HG03354 (cell line): ENCODE results near the gene CAMTA1.

ENCODE experiments used
- ATAC-seq: cut with Tn5 transposase; IDR thresholded peaks from one replicate; pipeline ENCODE4 v1.9.1; 2021; ENCODE audit warnings: mild to moderate bottlenecking; ENCODE audit not compliant: unreplicated experiment, poor library complexity, severe bottlenecking

CAMTA1 gene

GRCh38 chr1:7079637-7080036, 294.4 kb downstream of the CAMTA1 start:
- ATAC-seq, result no peak

GRCh38 chr1:7084232-7084894, 299.1 kb downstream of the CAMTA1 start:
- ATAC-seq, result no peak

GRCh38 chr1:7085521-7085920, 300.3 kb downstream of the CAMTA1 start:
- no peak for ATAC-seq

GRCh38 chr1:7086106-7086505, 300.9 kb downstream of the CAMTA1 start:
- ATAC-seq, result no peak

GRCh38 chr1:7087888-7088287, 302.6 kb downstream of the CAMTA1 start:
- no peak for ATAC-seq

- ATAC-seq, result no peak
These were observed 304.2 kb downstream of the CAMTA1 start for GRCh38 chr1:7089497-7089896.

- ATAC-seq, result no peak
These were observed 308.0 kb downstream of the CAMTA1 start for GRCh38 chr1:7093297-7093696.

- no peak for ATAC-seq
These were observed 308.8 kb downstream of the CAMTA1 start for GRCh38 chr1:7094086-7094485.

- no peak for ATAC-seq
These were observed 309.3 kb downstream of the CAMTA1 start for GRCh38 chr1:7094509-7094908.

- no peak for ATAC-seq
These were observed 310.2 kb downstream of the CAMTA1 start for GRCh38 chr1:7095343-7095964.

- no peak for ATAC-seq
These were observed 312.8 kb downstream of the CAMTA1 start for GRCh38 chr1:7097938-7098592.

- no peak for ATAC-seq
These were observed 313.4 kb downstream of the CAMTA1 start for GRCh38 chr1:7098641-7099040.

- ATAC-seq, result no peak
These were observed 315.2 kb downstream of the CAMTA1 start for GRCh38 chr1:7100479-7100878.

GRCh38 chr1:7101187-7101586, 315.9 kb downstream of the CAMTA1 start:
- no peak for ATAC-seq

- ATAC-seq, result no peak
These were observed 318.1 kb downstream of the CAMTA1 start for GRCh38 chr1:7103361-7103782.

GRCh38 chr1:7103874-7104273, 318.6 kb downstream of the CAMTA1 start:
- ATAC-seq, result no peak

GRCh38 chr1:7104339-7104738, 319.1 kb downstream of the CAMTA1 start:
- no peak for ATAC-seq

- ATAC-seq, result no peak
These were observed 320.0 kb downstream of the CAMTA1 start for GRCh38 chr1:7105269-7105668.

- no peak for ATAC-seq
These were observed 321.3 kb downstream of the CAMTA1 start for GRCh38 chr1:7106442-7107108.

- no peak for ATAC-seq
These were observed 322.0 kb downstream of the CAMTA1 start for GRCh38 chr1:7107109-7107830.
